ENCODE measurements around the gene ZNF576. TPM values are rescaled to one million over a fixed set of nuclear protein-coding genes. Genes with fewer than 3 reads are reported as not detected.

The ZNF576 gene
- total RNA-seq, 4 donors from 2014 or later = 9.2 to 20.8 (median 13.7) TPM

DNA sequence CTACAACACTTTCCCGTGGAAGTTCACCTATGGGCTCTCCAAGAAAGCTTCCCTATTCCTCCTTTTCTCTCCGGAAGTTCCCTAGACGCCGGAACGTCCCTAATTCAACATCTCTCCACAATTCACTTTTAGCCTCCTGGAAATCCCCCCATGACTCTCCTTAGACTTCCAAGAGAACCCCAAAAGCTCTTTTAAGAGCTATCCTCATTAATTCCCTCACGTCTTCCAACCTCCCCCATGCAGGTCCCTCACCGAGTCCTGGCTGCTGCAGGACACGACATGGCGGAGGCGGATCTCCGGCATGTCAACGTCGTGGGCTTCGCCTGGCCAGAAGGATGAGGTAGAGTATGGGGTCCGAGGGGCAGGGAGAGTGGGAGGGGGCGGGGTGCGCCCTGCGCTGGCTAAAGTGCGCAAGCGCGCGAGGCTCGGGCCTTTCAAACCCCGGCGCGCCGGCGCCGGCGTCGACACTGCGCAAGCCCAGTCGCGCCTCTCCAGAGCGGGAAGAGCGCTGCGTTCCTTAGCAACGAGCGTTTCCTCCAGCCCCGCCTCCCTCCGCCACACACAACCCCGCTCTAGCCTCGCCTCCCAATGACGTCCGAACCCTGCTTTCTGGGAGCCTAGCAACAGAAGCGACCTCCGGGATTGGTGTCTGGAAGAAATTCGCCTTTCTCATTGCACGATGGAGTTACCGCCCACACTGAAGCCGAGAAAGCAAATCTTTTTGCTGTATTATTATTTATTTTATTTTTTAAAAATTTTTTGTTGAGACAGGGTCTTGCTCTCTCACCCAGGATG is 21.0 kb upstream of the ZNF576 start, which contains the start of the genes PINLYP and XRCC1:
PINLYP (plus strand) TSS at position 646 of the 795 bp plus-strand sequence. CDS start 1,391 bp downstream, outside the sequence.
XRCC1 (minus strand) TSS at position 372 of the 795 bp plus-strand sequence; CDS start at position 303, 69 bp downstream.
- Histone ChIP-seq H3K27ac (peak within 1 kb of the TSS; percentile 80), H3K27me3 (no peaks in the 10 kb centered on the region), H3K36me3 (peaks cover 9% of the 10 kb centered on the region), H3K4me1 (peaks cover 22% of the 10 kb centered on the region), H3K9me3 (no peaks in the 10 kb centered on the region), H3K4me3 (peak within 1 kb of the TSS; percentile 88)
- WGBS = 0% methylated on average over 27 of the region's 51 CpGs
- peak in 1 of 2 donors; percentile 28 for TF ChIP-seq POLR2A (IDR thresholded peaks at IDR 0.05)
- TF ChIP-seq, protein P1, sequence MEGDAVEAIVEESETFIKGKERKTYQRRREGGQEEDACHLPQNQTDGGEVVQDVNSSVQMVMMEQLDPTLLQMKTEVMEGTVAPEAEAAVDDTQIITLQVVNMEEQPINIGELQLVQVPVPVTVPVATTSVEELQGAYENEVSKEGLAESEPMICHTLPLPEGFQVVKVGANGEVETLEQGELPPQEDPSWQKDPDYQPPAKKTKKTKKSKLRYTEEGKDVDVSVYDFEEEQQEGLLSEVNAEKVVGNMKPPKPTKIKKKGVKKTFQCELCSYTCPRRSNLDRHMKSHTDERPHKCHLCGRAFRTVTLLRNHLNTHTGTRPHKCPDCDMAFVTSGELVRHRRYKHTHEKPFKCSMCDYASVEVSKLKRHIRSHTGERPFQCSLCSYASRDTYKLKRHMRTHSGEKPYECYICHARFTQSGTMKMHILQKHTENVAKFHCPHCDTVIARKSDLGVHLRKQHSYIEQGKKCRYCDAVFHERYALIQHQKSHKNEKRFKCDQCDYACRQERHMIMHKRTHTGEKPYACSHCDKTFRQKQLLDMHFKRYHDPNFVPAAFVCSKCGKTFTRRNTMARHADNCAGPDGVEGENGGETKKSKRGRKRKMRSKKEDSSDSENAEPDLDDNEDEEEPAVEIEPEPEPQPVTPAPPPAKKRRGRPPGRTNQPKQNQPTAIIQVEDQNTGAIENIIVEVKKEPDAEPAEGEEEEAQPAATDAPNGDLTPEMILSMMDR (IDR thresholded peaks at IDR 0.05) = no peak
- peak; percentile 98 for DNase-seq (ENCODE audit: low spot score in 2 of 2)

DNA sequence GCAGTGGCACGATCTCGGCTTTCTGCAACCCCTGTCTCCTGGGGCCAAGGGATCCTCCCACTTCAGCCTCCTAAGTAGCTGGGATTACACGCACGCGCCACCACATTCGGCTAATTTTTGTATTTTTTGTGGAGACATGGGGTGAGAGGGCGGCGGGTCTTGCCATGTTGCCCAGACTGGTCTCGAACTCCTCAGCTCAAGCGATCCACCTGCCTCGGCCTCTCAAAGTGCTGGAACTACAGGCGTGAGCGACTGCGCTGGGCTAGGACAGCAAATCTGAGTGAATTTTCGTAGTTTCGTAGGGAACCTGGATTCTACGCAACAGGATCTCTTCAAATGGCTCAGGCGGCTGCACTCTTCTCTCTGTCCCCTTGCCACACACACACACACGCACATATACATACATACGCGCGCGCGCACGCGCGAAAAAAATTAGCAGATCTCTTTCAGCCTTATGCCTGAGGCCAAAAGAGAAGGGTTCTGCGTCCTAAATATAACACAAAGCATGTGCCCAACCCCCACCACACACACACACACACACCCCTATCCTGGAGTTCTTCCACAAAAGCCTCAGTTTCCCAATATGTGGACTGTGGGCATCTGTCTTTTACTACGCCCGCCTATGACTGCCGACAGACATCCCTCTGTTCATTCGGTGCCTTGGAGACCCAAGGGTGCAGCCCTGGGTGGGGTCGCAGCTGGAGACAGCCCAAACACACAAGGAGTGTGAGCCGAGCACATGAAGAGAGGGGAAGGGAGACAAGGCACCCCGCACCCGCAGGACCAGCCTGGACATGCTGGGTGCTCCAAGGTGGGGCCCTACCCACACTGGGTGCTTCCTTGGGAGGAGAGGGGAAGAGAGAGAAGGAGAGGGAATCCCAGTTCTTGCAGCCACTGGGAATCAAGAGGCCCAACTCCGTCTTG is 20.2 kb upstream of the ZNF576 start:
- Histone ChIP-seq H3K27me3 (no peaks in the 10 kb centered on the region), H3K36me3 (peaks cover 9% of the 10 kb centered on the region), H3K9me3 (no peaks in the 10 kb centered on the region), H3K4me1 (peaks cover 28% of the 10 kb centered on the region), H3K4me3 (peak overlapping the region; percentile 88), H3K27ac (peak overlapping the region; percentile 74)
- TF ChIP-seq POLR2AphosphoS5 (IDR thresholded peaks at IDR 0.05) = no peak
- TF ChIP-seq, protein P1 (IDR thresholded peaks at IDR 0.05) = no peak
- 53% methylated on average over 37 of the region's 37 CpGs for WGBS
- DNase-seq (ENCODE audit: low spot score in 2 of 2) = no peak

DNA sequence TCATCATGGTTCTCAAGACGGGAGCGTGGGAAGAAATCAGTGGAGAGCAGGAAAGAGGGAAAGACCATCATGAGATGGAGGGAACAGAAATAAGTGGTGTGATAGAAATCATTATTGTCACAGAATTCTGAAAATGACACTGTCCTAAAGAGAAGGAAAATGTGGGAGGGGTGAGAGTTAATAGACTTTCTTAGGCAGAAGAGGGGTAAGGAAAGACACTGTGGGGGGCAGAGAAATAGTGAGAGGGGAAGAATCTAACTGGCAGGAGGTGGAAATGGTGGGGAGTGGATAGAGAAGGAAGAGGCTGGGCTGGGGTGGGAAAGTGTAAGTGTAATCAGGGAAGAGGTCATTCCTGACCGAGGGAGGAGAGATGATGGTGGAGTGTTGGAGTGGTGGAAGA is 17.6 kb upstream of the ZNF576 start:
- H3K9me3 ChIP-seq = no peaks in the 10 kb centered on the region
- no peak overlapping the region for H3K27ac ChIP-seq
- DNase-seq (ENCODE audit: low spot score in 2 of 2) = no peak
- WGBS = 91% methylated on average over 3 of the region's 3 CpGs
- no peak for TF ChIP-seq POLR2A (IDR thresholded peaks at IDR 0.05)
- no peak for TF ChIP-seq POLR2AphosphoS5 (IDR thresholded peaks at IDR 0.05)
- TF ChIP-seq, protein P1 (IDR thresholded peaks at IDR 0.05) = no peak
- no peak for TF ChIP-seq EP300 (IDR thresholded peaks at IDR 0.05)
- no peaks in the 10 kb centered on the region for H3K27me3 ChIP-seq
- H3K4me3 ChIP-seq = no peak overlapping the region
- peaks cover 37% of the 10 kb centered on the region for H3K4me1 ChIP-seq
- no peaks in the 10 kb centered on the region for H3K36me3 ChIP-seq

DNA sequence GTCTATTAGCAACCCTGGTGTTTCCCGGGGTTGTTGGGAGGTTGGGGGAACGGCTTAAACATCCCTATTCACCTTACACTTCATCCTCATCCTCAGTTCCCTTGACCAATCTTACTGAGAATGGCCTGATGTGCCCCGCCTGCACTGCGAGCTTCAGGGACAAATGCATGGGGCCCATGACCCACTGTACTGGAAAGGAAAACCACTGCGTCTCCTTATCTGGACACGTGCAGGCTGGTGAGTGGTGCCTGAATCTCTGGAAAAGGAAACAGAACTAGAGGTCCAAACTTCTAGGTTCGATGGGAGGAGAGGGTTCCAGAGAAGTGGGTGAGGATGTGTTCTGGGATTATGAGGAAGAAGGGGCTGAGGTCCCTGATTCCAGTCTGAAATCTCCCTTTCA is 14.9 kb upstream of the ZNF576 start:
- Histone ChIP-seq H3K9me3 (no peaks in the 10 kb centered on the region), H3K4me3 (peak overlapping the region; percentile 44), H3K27me3 (no peaks in the 10 kb centered on the region), H3K27ac (peak overlapping the region; percentile 15), H3K4me1 (peaks cover 20% of the 10 kb centered on the region), H3K36me3 (no peaks in the 10 kb centered on the region)
- TF ChIP-seq EP300 (IDR thresholded peaks at IDR 0.05) = no peak
- no peak for TF ChIP-seq POLR2A (IDR thresholded peaks at IDR 0.05)
- 80% methylated on average over 7 of the region's 7 CpGs for WGBS
- no peak for DNase-seq (ENCODE audit: low spot score in 2 of 2)

DNA sequence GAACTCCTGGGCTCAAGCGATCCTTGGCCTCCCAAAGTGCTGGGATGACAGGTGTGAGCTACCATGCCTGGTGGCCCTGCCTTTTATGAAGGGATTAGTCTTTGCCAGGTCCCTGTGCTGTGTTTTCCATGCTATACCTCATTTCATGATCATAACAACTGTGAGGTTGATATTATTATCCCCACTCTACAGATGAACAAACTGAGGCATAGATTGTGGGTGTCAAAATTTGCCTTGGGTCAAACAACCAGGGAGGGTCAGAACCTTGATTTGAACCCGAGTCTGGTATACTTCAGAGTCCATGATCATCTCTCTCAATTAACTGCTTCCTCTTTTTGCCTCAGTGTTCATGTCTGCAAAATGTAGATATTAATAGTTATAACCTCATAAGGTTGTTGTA is 13.9 kb upstream of the ZNF576 start:
- TF ChIP-seq, protein P1 (IDR thresholded peaks at IDR 0.05) = no peak
- TF ChIP-seq EP300 (IDR thresholded peaks at IDR 0.05) (no peak), POLR2AphosphoS5 (IDR thresholded peaks at IDR 0.05) (no peak), POLR2A (IDR thresholded peaks at IDR 0.05) (no peak)
- Histone ChIP-seq H3K27me3 (no peaks in the 10 kb centered on the region), H3K27ac (no peak overlapping the region), H3K36me3 (no peaks in the 10 kb centered on the region), H3K4me3 (no peak overlapping the region), H3K9me3 (no peaks in the 10 kb centered on the region), H3K4me1 (peaks cover 20% of the 10 kb centered on the region)
- DNase-seq (ENCODE audit: low spot score in 2 of 2) = no peak
- WGBS = 91% methylated on average over 2 of the region's 2 CpGs

Measured in suprapubic skin (tissue), 4 donors.